H9 (cell line): ENCODE data around the gene TXLNG. TPM values are rescaled to one million over a fixed set of nuclear protein-coding genes. Genes with fewer than 3 reads are reported as not detected.
A peak's percentile ranks its signal among the peaks of the same experiment; 100 is the strongest.

ENCODE experiments used
- DNase-seq: peaks from one replicate; pipeline ENCODE4 v3.0.0-alpha.2; 2017
- H2AFZ ChIP-seq: one replicate; pipeline ENCODE4 v1.6.1; 2013; ENCODE audit warnings: mild to moderate bottlenecking, low read length, control low read depth, moderate library complexity
- H2AK5ac ChIP-seq: 2 replicates; pipeline ENCODE4 v1.6.1; 2013; ENCODE audit warnings: low read length, control low read depth, mixed read lengths; ENCODE audit not compliant: insufficient read length
- H2BK120ac ChIP-seq: one replicate; pipeline ENCODE4 v1.6.1; 2013; ENCODE audit warnings: low read depth, mild to moderate bottlenecking, low read length, control low read depth, inconsistent platforms; ENCODE audit not compliant: poor library complexity, severe bottlenecking
- H2BK12ac ChIP-seq: 2 replicates; pipeline ENCODE4 v1.6.1; 2013; ENCODE audit warnings: low read length, control low read depth, mixed read lengths, low read depth; ENCODE audit not compliant: insufficient read length
- H2BK15ac ChIP-seq: 2 replicates; pipeline ENCODE4 v1.6.1; 2013; ENCODE audit warnings: low read depth, low read length, control low read depth
- H2BK20ac ChIP-seq: one replicate; pipeline ENCODE4 v1.6.1; 2013; ENCODE audit warnings: low read depth, mild to moderate bottlenecking, low read length, control low read depth, inconsistent platforms; ENCODE audit not compliant: poor library complexity, severe bottlenecking
- H2BK5ac ChIP-seq: 2 replicates; pipeline ENCODE4 v1.6.1; 2013; ENCODE audit warnings: low read length, control low read depth, mixed read lengths; ENCODE audit not compliant: insufficient read length
- H3K14ac ChIP-seq: 2 replicates; pipeline ENCODE4 v1.6.1; 2013; ENCODE audit warnings: low read length, control low read depth; ENCODE audit not compliant: insufficient read depth
- H3K18ac ChIP-seq: 2 replicates; pipeline ENCODE4 v1.6.1; 2013; ENCODE audit warnings: low read depth, mild to moderate bottlenecking, mixed read lengths, low read length, control low read depth; ENCODE audit not compliant: insufficient read length
- H3K23ac ChIP-seq: 2 replicates; pipeline ENCODE4 v1.6.1; 2013; ENCODE audit warnings: low read length, control low read depth, mixed read lengths, low read depth; ENCODE audit not compliant: insufficient read length
- H3K23me2 ChIP-seq: 2 replicates; pipeline ENCODE4 v1.6.1; 2013; ENCODE audit warnings: low read depth, mild to moderate bottlenecking, mixed read lengths, low read length, control low read depth; ENCODE audit not compliant: insufficient read length, poor library complexity, severe bottlenecking
- H3K27ac ChIP-seq: 2 replicates; pipeline ENCODE4 v1.5.1; 2013; ENCODE audit warnings: low read length, control low read depth, mixed read lengths, low read depth; ENCODE audit not compliant: insufficient read length
- H3K27me3 ChIP-seq: 2 replicates; pipeline ENCODE4 v1.6.1; 2013; ENCODE audit warnings: low read length, control low read depth, inconsistent platforms; ENCODE audit not compliant: insufficient read depth
- H3K4ac ChIP-seq: 2 replicates; pipeline ENCODE4 v1.6.1; 2013; ENCODE audit warnings: low read depth, mild to moderate bottlenecking, control low read depth, inconsistent platforms, low read length, moderate library complexity
- H3K4me1 ChIP-seq: 2 replicates; pipeline ENCODE4 v1.6.1; 2013; ENCODE audit warnings: low read length, control low read depth, inconsistent platforms; ENCODE audit not compliant: insufficient read depth
- H3K4me2 ChIP-seq: 2 replicates; pipeline ENCODE4 v1.6.1; 2013; ENCODE audit warnings: low read length, control low read depth, mixed read lengths; ENCODE audit not compliant: insufficient read length, insufficient read depth
- H3K56ac ChIP-seq: 2 replicates; pipeline ENCODE4 v1.6.1; 2013; ENCODE audit warnings: low read depth, mild to moderate bottlenecking, mixed read lengths, low read length, control low read depth; ENCODE audit not compliant: insufficient read length
- H3K79me1 ChIP-seq: 2 replicates; pipeline ENCODE4 v1.6.1; 2013; ENCODE audit warnings: low read depth, mild to moderate bottlenecking, moderate library complexity, low read length, control low read depth, inconsistent platforms; ENCODE audit not compliant: insufficient read depth, poor library complexity, severe bottlenecking
- H3K79me2 ChIP-seq: 2 replicates; pipeline ENCODE4 v1.6.1; 2013; ENCODE audit warnings: low read length, control low read depth, inconsistent platforms; ENCODE audit not compliant: insufficient read depth
- H3K9ac ChIP-seq: 2 replicates; pipeline ENCODE4 v1.6.1; 2013; ENCODE audit warnings: low read length, control low read depth, mixed read lengths; ENCODE audit not compliant: insufficient read length; ENCODE audit errors: extremely low read depth
- H3K9me3 ChIP-seq: one replicate; pipeline ENCODE4 v1.6.1; 2013; ENCODE audit warnings: low read depth, low read length, inconsistent platforms; ENCODE audit not compliant: control insufficient read depth
- H3T11ph ChIP-seq: one replicate; pipeline ENCODE4 v1.6.1; 2013; ENCODE audit warnings: mild to moderate bottlenecking, low read length, control low read depth, inconsistent platforms
- H4K20me1 ChIP-seq: one replicate; pipeline ENCODE4 v1.6.1; 2013; ENCODE audit not compliant: control insufficient read depth, insufficient read length, insufficient read depth
- H4K5ac ChIP-seq: 2 replicates; pipeline ENCODE4 v1.6.1; 2013; ENCODE audit warnings: low read depth, mild to moderate bottlenecking, mixed read lengths, low read length, control low read depth; ENCODE audit not compliant: insufficient read length
- H4K8ac ChIP-seq: replicated peaks from 2 replicates; pipeline ENCODE4 v1.6.1; 2013; ENCODE audit warnings: low read length, control low read depth, mixed read lengths, low read depth; ENCODE audit not compliant: insufficient read length
- H4K91ac ChIP-seq: 2 replicates; pipeline ENCODE4 v1.6.1; 2013; ENCODE audit warnings: low read depth, mild to moderate bottlenecking, moderate library complexity, mixed read lengths, low read length, control low read depth; ENCODE audit not compliant: insufficient read length
- H3K27ac Mint-ChIP-seq, 3 experiments: 2 replicates in 2 of 3; 3 replicates in 1 of 3; pipeline ENCODE4 v1.8.0; 2020 to 2021; ENCODE audit warnings: mixed read lengths in 3 of 3, mild to moderate bottlenecking in 1 of 3, moderate library complexity in 1 of 3
- H3K27me3 Mint-ChIP-seq: 2 replicates; pipeline ENCODE4 v1.8.0; 2021; ENCODE audit warnings: low read depth, mild to moderate bottlenecking, moderate library complexity, mixed read lengths
- H3K36me3 Mint-ChIP-seq, 3 experiments: 2 replicates in 2 of 3; 3 replicates in 1 of 3; pipeline ENCODE4 v1.8.0; 2020 to 2021; ENCODE audit warnings: low read depth in 3 of 3, mixed read lengths in 3 of 3; ENCODE audit not compliant: insufficient read depth in 1 of 3
- H3K4me1 Mint-ChIP-seq, 2 experiments: 2 replicates each; pipeline ENCODE4 v1.8.0; 2020; ENCODE audit warnings: mixed read lengths in 2 of 2
- H3K4me3 Mint-ChIP-seq, 2 experiments: 2 replicates in 1 of 2; 3 replicates in 1 of 2; pipeline ENCODE4 v1.8.0; 2020 to 2021; ENCODE audit warnings: mild to moderate bottlenecking in 2 of 2, mixed read lengths in 2 of 2, moderate library complexity in 1 of 2
- H3K9me3 Mint-ChIP-seq, 2 experiments: 2 replicates in 1 of 2; 3 replicates in 1 of 2; pipeline ENCODE4 v1.8.0; 2020; ENCODE audit warnings: mild to moderate bottlenecking in 2 of 2, mixed read lengths in 2 of 2, moderate library complexity in 1 of 2
- WGBS: extraction: QIAGEN DNeasy Blood & Tissue Kit; methylation state at CpG from one replicate; pipeline ENCODE4 v1.1.7; 2013; ENCODE audit warnings: missing lambda C conversion rate, low lambda C conversion rate, mixed read lengths; ENCODE audit not compliant: insufficient read length; ENCODE audit errors: extremely low coverage; 5-methylcytosine and 5-hydroxymethylcytosine counted together
- total RNA-seq: library from RNA; stranded (reverse); gene quantifications from 2 replicates; pipeline ENCODE4 v1.2.1, GENCODE V29; 2021
- TF ChIP-seq, protein P1 (sequence below): fragments of 200-600 bp; sonication (generic); conservative IDR thresholded peaks from 3 replicates; pipeline ENCODE4 v1.8.0; 2021; ENCODE audit warnings: antibody characterized with exemption, mild to moderate bottlenecking

Gene TXLNG
- total RNA-seq, 1 experiment from 2014 or later: 90.7 TPM

GRCh38 chrX:16748425-16748824, 37.8 kb upstream of the TXLNG start:
- Mint-ChIP-seq H3K4me1 (peaks cover 1 to 2% of the 10 kb centered on the region in 2 experiments), H3K27ac (peak overlapping the region in 1 of 3 experiments; percentile 55; a peak in 1 of 7 replicates), H3K36me3 (peaks cover 53 to 85% (median 79%) of the 10 kb centered on the region in 3 experiments; a peak in 6 of 7 replicates), H3K4me3 (no peak overlapping the region), H3K9me3 (no peaks in the 10 kb centered on the region), H3K27me3 (no peaks in the 10 kb centered on the region)
- Histone ChIP-seq H4K5ac (no peak overlapping the region), H3T11ph (no peak overlapping the region), H3K9ac (no peak overlapping the region), H4K20me1 (no peaks in the 10 kb centered on the region), H3K4ac (no peak overlapping the region), H4K91ac (no peak overlapping the region), H2BK5ac (no peak overlapping the region), H3K23me2 (no peaks in the 10 kb centered on the region), H2BK20ac (no peak overlapping the region), H3K27ac (no peak overlapping the region), H2AFZ (no peak overlapping the region), H2AK5ac (no peak overlapping the region), H3K56ac (no peak overlapping the region), H3K18ac (no peak overlapping the region), H3K4me1 (no peaks in the 10 kb centered on the region), H4K8ac (no peak overlapping the region), H3K79me2 (no peaks in the 10 kb centered on the region), H3K14ac (no peak overlapping the region), H3K9me3 (no peaks in the 10 kb centered on the region), H3K27me3 (no peaks in the 10 kb centered on the region), H3K79me1 (no peaks in the 10 kb centered on the region), H2BK120ac (no peak overlapping the region), H2BK15ac (no peak overlapping the region), H3K23ac (no peak overlapping the region), H2BK12ac (no peak overlapping the region), H3K4me2 (no peak overlapping the region)
- DNase-seq: no peak
- WGBS: no CpG with 5 or more reads among the region's 5 CpGs
- TF ChIP-seq, protein P1, sequence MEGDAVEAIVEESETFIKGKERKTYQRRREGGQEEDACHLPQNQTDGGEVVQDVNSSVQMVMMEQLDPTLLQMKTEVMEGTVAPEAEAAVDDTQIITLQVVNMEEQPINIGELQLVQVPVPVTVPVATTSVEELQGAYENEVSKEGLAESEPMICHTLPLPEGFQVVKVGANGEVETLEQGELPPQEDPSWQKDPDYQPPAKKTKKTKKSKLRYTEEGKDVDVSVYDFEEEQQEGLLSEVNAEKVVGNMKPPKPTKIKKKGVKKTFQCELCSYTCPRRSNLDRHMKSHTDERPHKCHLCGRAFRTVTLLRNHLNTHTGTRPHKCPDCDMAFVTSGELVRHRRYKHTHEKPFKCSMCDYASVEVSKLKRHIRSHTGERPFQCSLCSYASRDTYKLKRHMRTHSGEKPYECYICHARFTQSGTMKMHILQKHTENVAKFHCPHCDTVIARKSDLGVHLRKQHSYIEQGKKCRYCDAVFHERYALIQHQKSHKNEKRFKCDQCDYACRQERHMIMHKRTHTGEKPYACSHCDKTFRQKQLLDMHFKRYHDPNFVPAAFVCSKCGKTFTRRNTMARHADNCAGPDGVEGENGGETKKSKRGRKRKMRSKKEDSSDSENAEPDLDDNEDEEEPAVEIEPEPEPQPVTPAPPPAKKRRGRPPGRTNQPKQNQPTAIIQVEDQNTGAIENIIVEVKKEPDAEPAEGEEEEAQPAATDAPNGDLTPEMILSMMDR: no peak
